Common myeloid progenitor, CD34-positive (primary cell): Measurements from ENCODE around the gene PRDM16.

Experiments
- CTCF ChIA-PET: fragments of 350-600 bp; sonication (Branson Sonifier 250); formaldehyde crosslinking; loops from one replicate; lab custom pipeline; 2021; ENCODE audit warnings: antibody characterized with exemption; lab: Charles Lee
- POLR2A ChIA-PET: fragments of 350-600 bp; sonication (Branson Sonifier 250); formaldehyde crosslinking; loops from one replicate; lab custom pipeline; 2021; ENCODE audit warnings: antibody characterized with exemption; lab: Charles Lee
- DNase-seq, 3 donors: peaks; one replicate each; pipeline versions ENCODE4 v3.0.0 to v3.0.0-alpha.2; 2013
- H3K27ac ChIP-seq, 2 experiments: 1 replicate in 1 of 2; 2 replicates in 1 of 2; pipeline ENCODE4 v1.7.0; 2013; ENCODE audit warnings: inconsistent platforms in 2 of 2, low read length in 2 of 2, mild to moderate bottlenecking in 2 of 2, low read depth in 1 of 2, moderate library complexity in 1 of 2; ENCODE audit not compliant: severe bottlenecking in 2 of 2, insufficient read depth in 1 of 2, poor library complexity in 1 of 2
- H3K27me3 ChIP-seq, 5 experiments: replicated peaks in 2 of 5; 1 replicate in 3 of 5; 2 replicates in 2 of 5; pipeline versions ENCODE4 v1.6.1 to v1.7.0; 2013; ENCODE audit warnings: low read length in 4 of 5, mild to moderate bottlenecking in 2 of 5, moderate library complexity in 2 of 5, inconsistent platforms in 1 of 5; ENCODE audit not compliant: insufficient read depth in 5 of 5, control insufficient read depth in 4 of 5
- H3K36me3 ChIP-seq, 4 experiments: 1 replicate in 2 of 4; 2 replicates in 2 of 4; pipeline versions ENCODE4 v1.6.1 to v1.7.0; 2013; ENCODE audit warnings: low read length in 3 of 4, control low read depth in 1 of 4, mild to moderate bottlenecking in 1 of 4; ENCODE audit not compliant: control insufficient read depth in 4 of 4, insufficient read depth in 4 of 4
- H3K4me1 ChIP-seq, 4 experiments: 1 replicate in 3 of 4; 2 replicates in 1 of 4; pipeline versions ENCODE4 v1.6.1 to v1.7.1; 2013; ENCODE audit warnings: low read length in 3 of 4, mild to moderate bottlenecking in 3 of 4, control low read depth in 1 of 4, inconsistent platforms in 1 of 4, moderate library complexity in 1 of 4; ENCODE audit not compliant: control insufficient read depth in 4 of 4, insufficient read depth in 4 of 4; ENCODE audit errors: control extremely low read depth in 1 of 4
- H3K4me3 ChIP-seq, 7 experiments: 1 replicate in 4 of 7; 2 replicates in 3 of 7; pipeline versions ENCODE4 v1.5.1 to v1.7.0; 2013; ENCODE audit warnings: mild to moderate bottlenecking in 7 of 7, low read length in 6 of 7, moderate library complexity in 6 of 7, inconsistent platforms in 2 of 7, low read depth in 2 of 7, control low read depth in 1 of 7; ENCODE audit not compliant: insufficient read depth in 4 of 7, control insufficient read depth in 1 of 7; ENCODE audit errors: extremely low read depth in 1 of 7
- H3K9me3 ChIP-seq, 5 experiments: 1 replicate in 4 of 5; 2 replicates in 1 of 5; pipeline versions ENCODE4 v1.6.1 to v1.7.1; 2013; ENCODE audit warnings: low read length in 4 of 5, mild to moderate bottlenecking in 2 of 5, inconsistent platforms in 1 of 5, low read depth in 1 of 5, moderate library complexity in 1 of 5; ENCODE audit not compliant: control insufficient read depth in 4 of 5, insufficient read depth in 2 of 5; ENCODE audit errors: control extremely low read depth in 1 of 5
- WGBS: methylation state at CpG from one replicate; pipeline ENCODE4 v1.1.5; 2013; ENCODE audit not compliant: insufficient coverage; 5-methylcytosine and 5-hydroxymethylcytosine counted together

PRDM16 gene

GRCh38 chr1:3028531-3029282 is 40.3 kb upstream of the PRDM16 start:
- 30% methylated on average over 18 of the region's 32 CpGs for WGBS
- POLR2A ChIA-PET: no interaction called here
- CTCF ChIA-PET: no interaction called here

GRCh38 chr1:3029481-3029961 is 39.5 kb upstream of the PRDM16 start:
- CTCF ChIA-PET: no interaction called here
- Histone ChIP-seq H3K4me1 (no peaks in the 10 kb centered on the region), H3K4me3 (no peak overlapping the region), H3K36me3 (no peaks in the 10 kb centered on the region), H3K9me3 (peaks cover 0 to 3% (median 0%) of the 10 kb centered on the region in 5 experiments), H3K27ac (no peak overlapping the region), H3K27me3 (peaks cover 0 to 36% (median 11%) of the 10 kb centered on the region in 5 experiments)
- 92% methylated on average over 11 of the region's 11 CpGs for WGBS
- no peak for DNase-seq
- POLR2A ChIA-PET: no interaction called here

More at GRCh38 chr1:3028531-3029282, 40.3 kb upstream of the PRDM16 start:
- H3K27ac ChIP-seq: no peak overlapping the region
- H3K4me3 ChIP-seq: no peak overlapping the region
- DNase-seq: peak in 1 of 3 donors; percentile 9
- peaks cover 0 to 36% (median 13%) of the 10 kb centered on the region in 5 experiments for H3K27me3 ChIP-seq
- peaks cover 0 to 3% (median 0%) of the 10 kb centered on the region in 5 experiments for H3K9me3 ChIP-seq
- no peaks in the 10 kb centered on the region for H3K36me3 ChIP-seq
- H3K4me1 ChIP-seq: no peaks in the 10 kb centered on the region

DNA sequence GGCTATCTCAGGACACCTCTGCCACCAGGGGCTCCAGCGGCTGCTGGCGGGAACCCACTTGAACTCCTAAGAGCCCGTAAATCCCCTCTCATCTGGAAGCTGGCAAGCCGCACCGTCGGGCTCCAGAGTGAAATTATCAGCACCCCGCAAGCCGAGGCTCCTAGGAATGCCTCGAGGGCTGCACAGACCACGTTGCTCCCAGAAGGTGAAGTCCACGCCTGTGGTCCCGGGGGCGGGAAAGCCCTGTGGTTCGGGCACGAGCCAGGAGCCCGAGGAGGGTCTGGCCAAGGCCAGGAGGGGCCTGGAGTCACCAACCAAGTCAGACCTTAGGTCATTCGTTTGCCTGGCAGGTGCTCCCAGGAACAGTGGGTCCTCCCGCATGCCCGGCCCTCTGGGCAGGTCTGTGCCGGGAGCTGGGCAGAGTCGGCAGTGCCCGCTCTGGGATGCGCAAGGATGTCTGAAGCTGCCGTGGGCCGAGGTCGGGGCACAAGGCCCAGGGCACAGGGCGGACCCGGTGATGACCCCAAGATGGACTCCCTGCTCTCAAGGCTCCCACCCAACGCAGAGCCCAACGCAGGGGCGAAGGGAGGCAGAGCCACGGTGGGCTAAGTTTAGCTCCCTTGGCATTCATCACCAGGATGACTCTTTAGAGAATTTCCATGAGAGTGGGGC is 38.9 kb upstream of the PRDM16 start:
- H3K4me1 ChIP-seq: no peaks in the 10 kb centered on the region
- no peak for DNase-seq
- no peaks in the 10 kb centered on the region for H3K36me3 ChIP-seq
- no peak overlapping the region for H3K4me3 ChIP-seq
- H3K9me3 ChIP-seq: peaks cover 0 to 3% (median 0%) of the 10 kb centered on the region in 5 experiments
- 94% methylated on average over 29 of the region's 32 CpGs for WGBS
- H3K27ac ChIP-seq: no peak overlapping the region
- ChIA-PET POLR2A (no interaction called here), CTCF (no interaction called here)
- H3K27me3 ChIP-seq: peaks cover 0 to 34% (median 11%) of the 10 kb centered on the region in 5 experiments

- no peak for DNase-seq
- no peaks in the 10 kb centered on the region for H3K4me1 ChIP-seq
- H3K4me3 ChIP-seq: no peak overlapping the region
- H3K36me3 ChIP-seq: no peaks in the 10 kb centered on the region
- peaks cover 0 to 31% (median 11%) of the 10 kb centered on the region in 5 experiments for H3K27me3 ChIP-seq
- no peak overlapping the region for H3K27ac ChIP-seq
- ChIA-PET POLR2A (no interaction called here), CTCF (no interaction called here)
- peaks cover 0 to 3% (median 0%) of the 10 kb centered on the region in 5 experiments for H3K9me3 ChIP-seq
- WGBS: 95% methylated on average over 21 of the region's 22 CpGs
These were observed 38.2 kb upstream of the PRDM16 start for GRCh38 chr1:3030663-3031381.

DNA sequence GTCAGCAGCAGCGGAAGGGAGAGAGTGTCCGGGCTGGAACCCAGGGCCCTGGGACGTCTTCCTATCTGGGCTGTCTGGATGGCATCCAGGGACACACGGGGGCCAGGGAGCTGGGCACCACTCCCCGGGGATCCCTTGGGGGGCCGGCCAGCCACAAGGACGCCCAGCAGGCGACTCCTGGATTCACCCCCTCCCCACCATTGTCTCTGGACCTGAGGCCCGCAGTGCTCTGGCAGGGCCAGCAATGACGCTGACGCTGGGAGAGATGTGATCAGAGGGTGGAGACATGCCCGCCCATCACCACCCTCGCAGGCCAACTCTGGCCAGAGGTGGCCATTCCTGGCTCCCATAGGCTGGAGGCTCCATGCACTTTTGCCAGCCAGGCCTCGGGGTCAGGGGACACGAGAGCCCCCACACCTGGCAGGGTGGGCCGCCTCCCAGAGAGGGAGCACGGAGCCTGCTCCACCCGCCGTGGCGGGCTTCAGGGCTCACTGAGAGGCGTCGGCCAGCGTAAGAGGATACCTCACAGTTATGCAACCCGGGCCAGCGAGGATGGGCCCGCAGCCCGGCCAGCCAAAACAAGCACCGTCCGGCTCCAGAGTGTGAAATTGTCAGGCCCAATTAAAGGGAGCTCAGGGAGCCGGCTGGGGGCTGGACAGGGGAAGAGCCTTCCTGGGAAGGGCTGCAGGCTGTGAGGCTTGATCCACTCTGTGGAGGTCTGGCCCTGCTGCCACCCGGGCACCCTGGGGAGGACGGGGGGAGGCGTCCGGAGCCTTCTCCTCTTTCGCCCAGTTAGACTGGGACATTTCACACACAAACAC is 37.4 kb upstream of the PRDM16 start:
- ChIA-PET CTCF (no interaction called here), POLR2A (no interaction called here)
- Histone ChIP-seq H3K4me1 (no peaks in the 10 kb centered on the region), H3K27me3 (peaks cover 0 to 31% (median 11%) of the 10 kb centered on the region in 5 experiments), H3K4me3 (no peak overlapping the region), H3K27ac (no peak overlapping the region), H3K9me3 (peaks cover 0 to 3% (median 0%) of the 10 kb centered on the region in 5 experiments), H3K36me3 (no peaks in the 10 kb centered on the region)
- WGBS: 97% methylated on average over 32 of the region's 35 CpGs
- no peak for DNase-seq

DNA sequence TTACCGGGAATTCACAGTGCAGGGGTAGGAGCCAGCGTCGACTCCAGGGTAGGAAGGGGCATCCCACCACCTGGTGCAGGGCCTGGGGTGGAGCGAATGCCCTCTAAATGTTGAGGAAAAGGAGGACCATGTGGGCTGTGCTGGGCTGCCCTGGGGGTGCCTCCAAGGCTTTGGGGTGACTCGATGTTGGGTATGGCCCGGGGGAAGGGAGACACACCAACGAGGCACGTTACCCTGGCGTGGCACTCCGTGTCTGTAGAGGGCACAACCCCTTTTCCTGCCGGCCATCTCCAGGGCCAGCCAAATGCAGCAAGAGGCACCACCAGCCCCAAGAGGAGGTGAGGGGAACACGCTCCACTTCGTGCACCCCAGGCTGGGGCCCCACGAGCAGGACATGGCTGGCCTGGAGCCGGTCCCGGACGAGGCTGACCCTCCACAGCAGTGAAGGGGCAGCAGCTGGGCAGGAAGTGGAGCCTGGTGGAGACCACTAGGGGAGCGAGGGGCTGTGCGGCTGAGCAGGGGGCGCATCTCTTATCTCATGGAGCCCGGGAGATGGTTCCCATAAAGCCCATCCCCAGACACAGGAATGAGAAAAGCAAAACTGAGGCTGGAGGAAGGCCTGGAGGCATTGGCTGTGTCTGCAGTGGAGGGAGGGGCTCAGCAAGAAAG is 36.5 kb upstream of the PRDM16 start:
- POLR2A ChIA-PET: no interaction called here
- H3K4me3 ChIP-seq: no peak overlapping the region
- H3K36me3 ChIP-seq: no peaks in the 10 kb centered on the region
- CTCF ChIA-PET: no interaction called here
- H3K9me3 ChIP-seq: no peaks in the 10 kb centered on the region
- 96% methylated on average over 17 of the region's 21 CpGs for WGBS
- H3K27me3 ChIP-seq: peaks cover 0 to 28% (median 11%) of the 10 kb centered on the region in 5 experiments
- no peak for DNase-seq
- H3K4me1 ChIP-seq: no peaks in the 10 kb centered on the region
- no peak overlapping the region for H3K27ac ChIP-seq
